ENCODE measurements around the gene ARID1A.

Gene ARID1A

GRCh38 chr1:26728645-26729044, 32.8 kb downstream of the ARID1A start:
- Mint-ChIP-seq H3K9me3 (no peaks in the 10 kb centered on the region), H3K4me3 (no peak overlapping the region)
- no peak for ATAC-seq

GRCh38 chr1:26729633-26730032, 33.8 kb downstream of the ARID1A start:
- ATAC-seq (no peak), DNase-seq (no peak)
- Mint-ChIP-seq H3K4me1 (peaks cover 95% of the 10 kb centered on the region), H3K27me3 (no peaks in the 10 kb centered on the region), H3K4me3 (no peak overlapping the region), H3K36me3 (ENCODE audit: low read depth) (peaks cover 47% of the 10 kb centered on the region), H3K27ac (peak overlapping the region; percentile 23), H3K9me3 (no peaks in the 10 kb centered on the region)

More at GRCh38 chr1:26728645-26729044, 32.8 kb downstream of the ARID1A start:
- Mint-ChIP-seq H3K36me3 (ENCODE audit: low read depth) (peaks cover 38% of the 10 kb centered on the region), H3K27me3 (no peaks in the 10 kb centered on the region), H3K4me1 (peaks cover 95% of the 10 kb centered on the region), H3K27ac (no peak overlapping the region)
- DNase-seq: no peak

GRCh38 chr1:26730695-26731094, 34.9 kb downstream of the ARID1A start:
- DNase-seq: no peak
- no peak overlapping the region for H3K4me3 Mint-ChIP-seq
- no peaks in the 10 kb centered on the region for H3K9me3 Mint-ChIP-seq
- H3K27me3 Mint-ChIP-seq: no peaks in the 10 kb centered on the region
- H3K4me1 Mint-ChIP-seq: peaks cover 90% of the 10 kb centered on the region
- peak overlapping the region; percentile 59 for H3K27ac Mint-ChIP-seq
- no peak for ATAC-seq
- peaks cover 51% of the 10 kb centered on the region for H3K36me3 Mint-ChIP-seq (ENCODE audit: low read depth)

- Mint-ChIP-seq H3K4me3 (no peak overlapping the region), H3K9me3 (no peaks in the 10 kb centered on the region), H3K27ac (peak overlapping the region; percentile 59), H3K36me3 (ENCODE audit: low read depth) (peaks cover 53% of the 10 kb centered on the region), H3K27me3 (no peaks in the 10 kb centered on the region), H3K4me1 (peaks cover 84% of the 10 kb centered on the region)
- DNase-seq: no peak
- ATAC-seq: no peak
Measured at GRCh38 chr1:26731233-26731902, 35.6 kb downstream of the ARID1A start.

GRCh38 chr1:26733392-26733791, 37.6 kb downstream of the ARID1A start:
- Mint-ChIP-seq H3K4me3 (no peak overlapping the region), H3K36me3 (ENCODE audit: low read depth) (peaks cover 66% of the 10 kb centered on the region), H3K27ac (peak overlapping the region; percentile 89), H3K27me3 (no peaks in the 10 kb centered on the region), H3K4me1 (peaks cover 78% of the 10 kb centered on the region), H3K9me3 (no peaks in the 10 kb centered on the region)
- DNase-seq (no peak), ATAC-seq (peak; percentile 91)

GRCh38 chr1:26733982-26734381, 38.2 kb downstream of the ARID1A start:
- DNase-seq (no peak), ATAC-seq (peak; percentile 30)
- peaks cover 64% of the 10 kb centered on the region for H3K36me3 Mint-ChIP-seq (ENCODE audit: low read depth)
- peak overlapping the region; percentile 89 for H3K27ac Mint-ChIP-seq
- no peaks in the 10 kb centered on the region for H3K27me3 Mint-ChIP-seq
- no peaks in the 10 kb centered on the region for H3K9me3 Mint-ChIP-seq
- peak overlapping the region; percentile 6 for H3K4me3 Mint-ChIP-seq
- H3K4me1 Mint-ChIP-seq: peaks cover 78% of the 10 kb centered on the region

GRCh38 chr1:26734501-26735058, 38.8 kb downstream of the ARID1A start:
- ATAC-seq: no peak
- DNase-seq: no peak
- Mint-ChIP-seq H3K36me3 (ENCODE audit: low read depth) (peaks cover 69% of the 10 kb centered on the region), H3K4me3 (no peak overlapping the region), H3K9me3 (no peaks in the 10 kb centered on the region), H3K27me3 (no peaks in the 10 kb centered on the region), H3K27ac (peak overlapping the region; percentile 89), H3K4me1 (peaks cover 78% of the 10 kb centered on the region)

- peaks cover 83% of the 10 kb centered on the region for H3K4me1 Mint-ChIP-seq
- peak; percentile 42 for ATAC-seq
- peak overlapping the region; percentile 22 for H3K4me3 Mint-ChIP-seq
- peaks cover 64% of the 10 kb centered on the region for H3K36me3 Mint-ChIP-seq (ENCODE audit: low read depth)
- H3K27ac Mint-ChIP-seq: peak overlapping the region; percentile 92
- H3K27me3 Mint-ChIP-seq: no peaks in the 10 kb centered on the region
- no peak for DNase-seq
- H3K9me3 Mint-ChIP-seq: no peaks in the 10 kb centered on the region
Measured at GRCh38 chr1:26739329-26739914, 43.6 kb downstream of the ARID1A start.

- Mint-ChIP-seq H3K27ac (peak overlapping the region; percentile 92), H3K27me3 (no peaks in the 10 kb centered on the region), H3K4me3 (peak overlapping the region; percentile 22), H3K9me3 (no peaks in the 10 kb centered on the region), H3K4me1 (peaks cover 85% of the 10 kb centered on the region), H3K36me3 (ENCODE audit: low read depth) (peaks cover 59% of the 10 kb centered on the region)
- no peak for ATAC-seq
- no peak for DNase-seq
Measured at GRCh38 chr1:26740023-26740634, 44.3 kb downstream of the ARID1A start.

GRCh38 chr1:26740952-26741351, 45.1 kb downstream of the ARID1A start:
- Mint-ChIP-seq H3K4me3 (no peak overlapping the region), H3K9me3 (no peaks in the 10 kb centered on the region), H3K4me1 (peaks cover 89% of the 10 kb centered on the region), H3K36me3 (ENCODE audit: low read depth) (peaks cover 62% of the 10 kb centered on the region), H3K27me3 (no peaks in the 10 kb centered on the region), H3K27ac (peak overlapping the region; percentile 92)
- ATAC-seq: no peak
- DNase-seq: no peak

GRCh38 chr1:26743426-26744059, 47.7 kb downstream of the ARID1A start:
- no peak for DNase-seq
- Mint-ChIP-seq H3K27ac (peak overlapping the region; percentile 92), H3K9me3 (no peaks in the 10 kb centered on the region), H3K4me1 (peaks cover 98% of the 10 kb centered on the region), H3K27me3 (no peaks in the 10 kb centered on the region), H3K4me3 (peak overlapping the region; percentile 64), H3K36me3 (ENCODE audit: low read depth) (peaks cover 68% of the 10 kb centered on the region)
- no peak for ATAC-seq

- Mint-ChIP-seq H3K36me3 (ENCODE audit: low read depth) (peaks cover 69% of the 10 kb centered on the region), H3K4me3 (peak overlapping the region; percentile 64), H3K4me1 (peaks cover 95% of the 10 kb centered on the region), H3K27ac (peak overlapping the region; percentile 92), H3K27me3 (no peaks in the 10 kb centered on the region), H3K9me3 (no peaks in the 10 kb centered on the region)
- ATAC-seq: peak; percentile 97
- DNase-seq: peak; percentile 77
Measured at GRCh38 chr1:26744075-26744959, 48.5 kb downstream of the ARID1A start.

- Mint-ChIP-seq H3K27ac (peak overlapping the region; percentile 92), H3K27me3 (no peaks in the 10 kb centered on the region), H3K4me1 (peaks cover 93% of the 10 kb centered on the region), H3K9me3 (no peaks in the 10 kb centered on the region), H3K4me3 (peak overlapping the region; percentile 64), H3K36me3 (ENCODE audit: low read depth) (peaks cover 72% of the 10 kb centered on the region)
- no peak for DNase-seq
- no peak for ATAC-seq
Measured at GRCh38 chr1:26745191-26745590, 49.4 kb downstream of the ARID1A start.

- Mint-ChIP-seq H3K4me1 (peaks cover 92% of the 10 kb centered on the region), H3K27ac (peak overlapping the region; percentile 34), H3K9me3 (no peaks in the 10 kb centered on the region), H3K4me3 (no peak overlapping the region), H3K36me3 (ENCODE audit: low read depth) (peaks cover 60% of the 10 kb centered on the region), H3K27me3 (no peaks in the 10 kb centered on the region)
- ATAC-seq: no peak
- no peak for DNase-seq
Measured at GRCh38 chr1:26747048-26747447, 51.2 kb downstream of the ARID1A start.
